IPS DF 6.9 (cell line): ENCODE measurements around the gene BID.

ENCODE experiments used
- DNase-seq: peaks from one replicate; pipeline ENCODE4 v3.0.0-alpha.2; 2013; ENCODE audit warnings: low read depth, low spot score
- H3K27ac ChIP-seq: one replicate; pipeline ENCODE4 v1.5.1; 2013; ENCODE audit warnings: low read length, control low read depth
- H3K27me3 ChIP-seq: 2 replicates; pipeline ENCODE4 v1.6.1; 2013; ENCODE audit warnings: mild to moderate bottlenecking, low read length; ENCODE audit not compliant: control insufficient read depth, insufficient read depth
- H3K36me3 ChIP-seq: 2 replicates; pipeline ENCODE4 v1.6.1; 2013; ENCODE audit warnings: low read length; ENCODE audit not compliant: control insufficient read depth, insufficient read depth
- H3K4me1 ChIP-seq: 2 replicates; pipeline ENCODE4 v1.6.1; 2013; ENCODE audit warnings: low read length; ENCODE audit not compliant: control insufficient read depth, insufficient read depth
- H3K4me3 ChIP-seq: 2 replicates; pipeline ENCODE4 v1.5.1; 2013; ENCODE audit warnings: mild to moderate bottlenecking, low read length
- H3K9me3 ChIP-seq: 2 replicates; pipeline ENCODE4 v1.6.1; 2013; ENCODE audit warnings: low read length, inconsistent platforms; ENCODE audit not compliant: control insufficient read depth, insufficient read depth
- WGBS: extraction: QIAGEN DNeasy Blood & Tissue Kit; methylation state at CpG from one replicate; pipeline ENCODE4 v1.1.7; 2013; ENCODE audit warnings: mixed read lengths, missing lambda C conversion rate; ENCODE audit not compliant: insufficient read length, insufficient coverage; 5-methylcytosine and 5-hydroxymethylcytosine counted together

BID gene

DNA sequence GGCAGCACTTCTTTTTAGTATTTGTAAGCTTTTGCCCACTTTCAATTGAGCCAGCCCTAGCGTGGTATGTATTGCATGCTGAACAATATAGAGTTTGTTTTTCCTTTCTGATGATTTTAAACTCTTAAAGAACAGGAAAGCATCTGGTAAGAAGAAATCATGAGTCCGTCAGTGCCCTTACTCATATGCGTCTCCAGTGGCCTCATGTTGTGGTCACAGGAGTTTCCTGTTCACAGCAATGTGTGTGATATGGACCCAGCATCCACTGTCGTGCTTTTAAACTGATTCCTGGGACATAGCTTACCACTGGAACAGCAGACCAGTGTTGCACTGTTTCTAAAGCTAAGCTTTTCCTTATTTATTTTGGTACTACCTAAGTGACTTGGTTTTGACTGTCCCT is 40.1 kb downstream of the BID start:
- no peaks in the 10 kb centered on the region for H3K9me3 ChIP-seq
- H3K4me3 ChIP-seq, result no peak overlapping the region
- no peaks in the 10 kb centered on the region for H3K4me1 ChIP-seq
- no CpG with 5 or more reads among the region's 4 CpGs for WGBS
- H3K36me3 ChIP-seq, result no peaks in the 10 kb centered on the region; the same call in 1 of the 2 replicates
- H3K27ac ChIP-seq, result no peak overlapping the region
- no peak for DNase-seq
- no peaks in the 10 kb centered on the region for H3K27me3 ChIP-seq

GRCh38 chr22:17733466-17733865 is 40.8 kb downstream of the BID start:
- no peak overlapping the region for H3K27ac ChIP-seq
- WGBS, result no CpG with 5 or more reads among the region's 3 CpGs
- no peak for DNase-seq
- no peaks in the 10 kb centered on the region for H3K4me1 ChIP-seq
- H3K36me3 ChIP-seq, result no peaks in the 10 kb centered on the region; the same call in 1 of the 2 replicates
- no peaks in the 10 kb centered on the region for H3K9me3 ChIP-seq
- H3K27me3 ChIP-seq, result no peaks in the 10 kb centered on the region
- H3K4me3 ChIP-seq, result no peak overlapping the region

- no peaks in the 10 kb centered on the region; the same call in 1 of the 2 replicates for H3K36me3 ChIP-seq
These were observed 41.9 kb downstream of the BID start for GRCh38 chr22:17732251-17732854.

GRCh38 chr22:17729561-17729960 is 44.7 kb downstream of the BID start:
- Histone ChIP-seq H3K27ac (no peak overlapping the region), H3K9me3 (no peaks in the 10 kb centered on the region), H3K36me3 (peaks cover 3% of the 10 kb centered on the region; the same call in 1 of the 2 replicates), H3K4me1 (no peaks in the 10 kb centered on the region), H3K4me3 (no peak overlapping the region), H3K27me3 (no peaks in the 10 kb centered on the region)
- DNase-seq, result no peak
- WGBS, result no CpG with 5 or more reads among the region's 6 CpGs

More at GRCh38 chr22:17732251-17732854, 41.9 kb downstream of the BID start:
- H3K27me3 ChIP-seq, result no peaks in the 10 kb centered on the region
- no peak for DNase-seq
- H3K4me1 ChIP-seq, result no peaks in the 10 kb centered on the region
- no peaks in the 10 kb centered on the region for H3K9me3 ChIP-seq
- no peak overlapping the region for H3K4me3 ChIP-seq
- no peak overlapping the region for H3K27ac ChIP-seq
- no CpG with 5 or more reads among the region's 2 CpGs for whole genome bisulfite sequencing

GRCh38 chr22:17728786-17729185 is 45.5 kb downstream of the BID start:
- no peaks in the 10 kb centered on the region for H3K4me1 ChIP-seq
- H3K27me3 ChIP-seq, result no peaks in the 10 kb centered on the region
- no peak for DNase-seq
- no CpG with 5 or more reads among the region's 8 CpGs for WGBS
- H3K9me3 ChIP-seq, result no peaks in the 10 kb centered on the region
- no peak overlapping the region for H3K27ac ChIP-seq
- H3K36me3 ChIP-seq, result 0 out of 2 replicates have a peak, but pooled peaks cover 3% of the 10 kb centered on the region
- H3K4me3 ChIP-seq, result no peak overlapping the region

GRCh38 chr22:17726928-17727897 is 47.1 kb downstream of the BID start:
- DNase-seq, result no peak
- Histone ChIP-seq H3K4me3 (no peak overlapping the region), H3K4me1 (no peaks in the 10 kb centered on the region), H3K36me3 (0 out of 2 replicates have a peak, but pooled peaks cover 3% of the 10 kb centered on the region), H3K27ac (no peak overlapping the region), H3K9me3 (no peaks in the 10 kb centered on the region), H3K27me3 (no peaks in the 10 kb centered on the region)
- WGBS, result no CpG with 5 or more reads among the region's 18 CpGs

DNA sequence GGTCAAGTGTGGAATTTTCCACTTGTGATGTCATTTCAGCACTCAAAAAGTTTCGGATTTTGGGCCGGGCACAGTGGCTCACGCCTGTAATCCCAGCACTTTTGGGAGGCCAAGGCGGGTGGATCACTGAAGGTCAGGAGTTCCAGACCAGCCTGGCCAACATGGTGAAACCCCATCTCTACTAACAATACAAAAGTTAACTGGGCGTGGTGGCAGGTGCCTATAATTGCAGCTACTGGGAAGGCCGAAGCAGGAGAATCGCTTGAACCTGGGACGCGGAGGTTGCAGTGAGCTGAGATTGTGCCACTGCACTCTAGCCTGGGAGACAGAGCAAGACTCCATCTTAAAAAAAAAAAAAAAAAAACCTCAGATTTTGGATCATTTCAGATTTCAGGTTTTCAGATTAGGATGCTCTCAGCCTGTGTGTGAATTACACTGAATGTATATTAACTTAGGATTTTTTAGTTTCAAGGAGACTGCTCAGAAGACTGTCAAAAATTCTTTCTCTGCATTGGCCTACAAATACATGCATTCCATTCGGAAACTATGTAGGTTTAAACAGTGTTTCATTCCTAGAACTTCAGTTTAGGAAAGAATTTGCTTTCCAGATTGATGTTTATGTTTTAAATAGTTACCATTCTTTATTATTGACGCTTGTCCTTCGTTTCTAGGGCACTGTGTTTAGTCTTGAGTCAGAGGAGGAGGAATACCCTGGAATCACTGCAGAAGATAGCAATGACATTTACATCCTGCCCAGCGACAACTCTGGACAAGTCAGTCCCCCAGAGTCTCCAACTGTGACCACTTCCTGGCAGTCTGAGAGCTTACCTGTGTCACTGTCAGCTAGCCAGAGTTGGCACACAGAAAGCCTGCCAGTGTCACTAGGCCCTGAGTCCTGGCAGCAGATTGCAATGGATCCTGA is 48.0 kb downstream of the BID start:
- Histone ChIP-seq H3K9me3 (no peaks in the 10 kb centered on the region), H3K36me3 (0 out of 2 replicates have a peak, but pooled peaks cover 3% of the 10 kb centered on the region), H3K27me3 (no peaks in the 10 kb centered on the region), H3K27ac (no peak overlapping the region), H3K4me1 (no peaks in the 10 kb centered on the region), H3K4me3 (no peak overlapping the region)
- DNase-seq, result no peak
- WGBS, result no CpG with 5 or more reads among the region's 13 CpGs

DNA sequence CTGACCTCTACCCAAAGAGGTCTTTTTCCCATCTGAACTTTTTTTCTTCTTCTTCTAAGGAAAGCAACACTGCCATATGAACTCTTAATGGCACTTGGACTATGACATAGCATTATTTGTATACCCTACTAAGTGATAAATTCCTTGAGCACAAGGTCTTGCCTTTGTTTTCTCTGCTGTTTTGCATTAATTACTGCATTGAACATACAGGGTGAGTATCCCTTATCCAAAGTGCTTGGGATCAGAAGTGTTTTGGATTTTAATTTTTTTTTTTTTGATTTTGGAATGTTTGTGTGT is 48.8 kb downstream of the BID start:
- no peak for DNase-seq
- H3K27me3 ChIP-seq, result no peaks in the 10 kb centered on the region
- 0 out of 2 replicates have a peak, but pooled peaks cover 3% of the 10 kb centered on the region for H3K36me3 ChIP-seq
- H3K9me3 ChIP-seq, result no peaks in the 10 kb centered on the region
- no peak overlapping the region for H3K27ac ChIP-seq
- H3K4me3 ChIP-seq, result no peak overlapping the region
- H3K4me1 ChIP-seq, result no peaks in the 10 kb centered on the region

- Histone ChIP-seq H3K27ac (no peak overlapping the region), H3K9me3 (no peaks in the 10 kb centered on the region), H3K4me3 (no peak overlapping the region), H3K27me3 (no peaks in the 10 kb centered on the region), H3K36me3 (0 out of 2 replicates have a peak, but pooled peaks cover 3% of the 10 kb centered on the region), H3K4me1 (no peaks in the 10 kb centered on the region)
- no peak for DNase-seq
- WGBS, result no CpG with 5 or more reads among the region's 8 CpGs
These were observed 49.4 kb downstream of the BID start for GRCh38 chr22:17724678-17725499.
